GM20000 (cell line): Measurements from ENCODE around the gene TECPR1.

Source experiments
- DNase-seq: peaks from one replicate; pipeline ENCODE4 v3.0.0; 2012; ENCODE audit warnings: low spot score
- TF ChIP-seq, protein P1 (sequence below): IDR thresholded peaks from 2 replicates; pipeline ENCODE4 v1.5.1; 2012; ENCODE audit warnings: mild to moderate bottlenecking, control low read depth; ENCODE audit errors: extremely low read depth, missing control alignments

Gene TECPR1

DNA sequence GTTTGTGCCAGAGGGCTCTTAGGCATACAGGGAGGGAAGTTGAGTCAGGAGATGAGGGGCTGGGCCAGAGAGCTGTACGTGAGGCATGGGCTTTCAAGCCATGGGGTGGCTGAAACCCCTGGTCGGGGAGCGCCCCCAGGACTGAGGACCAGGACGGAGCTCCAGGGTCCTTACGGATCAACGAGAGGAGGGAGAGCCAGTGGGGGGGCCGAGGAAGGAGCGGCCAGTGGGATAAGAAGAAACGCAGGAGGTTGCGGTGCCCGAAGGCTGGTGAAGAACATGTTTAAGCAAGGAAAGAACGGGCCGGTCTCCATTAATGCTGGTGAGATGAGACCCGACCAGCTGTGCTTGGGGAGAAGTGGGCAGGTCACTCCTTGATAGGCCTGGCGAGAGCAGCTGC, 84.4 kb downstream of the TECPR1 start:
- TF ChIP-seq, protein P1, sequence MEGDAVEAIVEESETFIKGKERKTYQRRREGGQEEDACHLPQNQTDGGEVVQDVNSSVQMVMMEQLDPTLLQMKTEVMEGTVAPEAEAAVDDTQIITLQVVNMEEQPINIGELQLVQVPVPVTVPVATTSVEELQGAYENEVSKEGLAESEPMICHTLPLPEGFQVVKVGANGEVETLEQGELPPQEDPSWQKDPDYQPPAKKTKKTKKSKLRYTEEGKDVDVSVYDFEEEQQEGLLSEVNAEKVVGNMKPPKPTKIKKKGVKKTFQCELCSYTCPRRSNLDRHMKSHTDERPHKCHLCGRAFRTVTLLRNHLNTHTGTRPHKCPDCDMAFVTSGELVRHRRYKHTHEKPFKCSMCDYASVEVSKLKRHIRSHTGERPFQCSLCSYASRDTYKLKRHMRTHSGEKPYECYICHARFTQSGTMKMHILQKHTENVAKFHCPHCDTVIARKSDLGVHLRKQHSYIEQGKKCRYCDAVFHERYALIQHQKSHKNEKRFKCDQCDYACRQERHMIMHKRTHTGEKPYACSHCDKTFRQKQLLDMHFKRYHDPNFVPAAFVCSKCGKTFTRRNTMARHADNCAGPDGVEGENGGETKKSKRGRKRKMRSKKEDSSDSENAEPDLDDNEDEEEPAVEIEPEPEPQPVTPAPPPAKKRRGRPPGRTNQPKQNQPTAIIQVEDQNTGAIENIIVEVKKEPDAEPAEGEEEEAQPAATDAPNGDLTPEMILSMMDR: no peak
- DNase-seq: no peak

DNA sequence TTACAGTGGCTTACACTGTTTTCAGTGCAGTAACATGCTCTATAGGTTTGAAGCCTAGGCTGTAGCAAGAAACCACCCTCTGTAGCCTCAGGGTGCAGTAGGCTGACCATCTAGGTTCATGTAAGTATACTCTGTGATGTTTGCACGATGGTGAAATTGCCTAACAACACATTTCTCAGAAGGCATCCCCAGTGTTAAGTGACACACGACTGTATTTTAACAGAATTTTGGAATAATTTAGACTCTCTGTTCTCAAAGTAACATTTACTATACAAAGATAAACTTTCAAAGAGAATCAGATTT, 85.4 kb downstream of the TECPR1 start:
- TF ChIP-seq, protein P1: no peak
- no peak for DNase-seq

DNA sequence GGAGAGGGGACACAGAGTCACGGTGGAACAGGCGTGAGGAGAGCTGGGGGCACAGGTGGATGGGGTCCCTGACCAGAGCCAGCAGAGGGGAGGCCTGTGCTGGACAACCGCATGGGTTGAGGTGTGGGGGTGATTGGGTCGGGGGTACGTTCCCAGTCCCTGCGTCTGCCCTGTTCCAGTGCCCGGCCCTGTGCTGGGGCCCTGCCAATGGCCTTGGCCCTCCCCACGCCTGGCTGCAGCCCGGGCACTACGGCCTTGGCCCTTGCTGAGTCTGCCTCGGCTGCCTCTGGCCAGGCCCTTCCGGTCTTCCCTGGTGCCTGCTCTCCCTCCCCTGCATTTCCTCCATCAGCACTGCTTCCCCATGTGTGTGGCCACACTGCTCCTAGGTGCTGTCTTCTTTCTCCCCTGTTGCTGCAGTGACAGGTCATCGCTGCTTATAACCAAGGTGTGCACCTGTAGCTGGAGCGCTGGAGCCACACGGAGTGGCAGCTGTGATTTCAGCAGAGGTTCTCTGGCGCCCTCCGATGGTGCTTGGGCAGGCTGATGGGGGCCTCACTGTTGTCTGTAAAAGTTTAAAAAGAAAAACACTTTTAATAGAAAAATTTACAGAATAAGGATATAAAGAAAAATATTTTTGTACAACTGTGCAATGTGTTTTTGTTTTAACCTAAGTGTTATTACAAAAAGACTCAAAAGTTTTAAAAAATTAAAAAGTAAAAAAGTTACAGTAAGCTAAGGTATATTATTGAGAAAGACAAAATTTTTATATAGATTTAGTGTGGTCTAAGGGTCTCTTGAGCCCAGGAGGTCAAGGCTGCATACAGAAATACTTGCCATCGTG, 86.0 kb downstream of the TECPR1 start:
- TF ChIP-seq, protein P1: peak; percentile 40
- DNase-seq: peak; percentile 58
